A549 treated with ZK216348 at 1 μM for 4 hours (cell line): ENCODE data around the gene IVD. TPM values are rescaled to one million over a fixed set of nuclear protein-coding genes. Genes with fewer than 3 reads are reported as not detected.

Experiments used
- total RNA-seq: library from RNA; stranded (reverse); fragments of 200-300 nt; extraction: Qiagen RNA extraction; gene quantifications from 5 replicates; pipeline ENCODE4 v1.2.3, GENCODE V29; 2022; ENCODE audit warnings: low read depth

Gene IVD
- 8.7 to 13.0 TPM (median 11.9 TPM) in 5 replicates for total RNA-seq

GRCh38 chr15:40405501-40406381 lies at the start of gene IVD:
IVD (plus strand) TSS chr15:40405795; CDS start chr15:40405828, 33 bp downstream.

DNA sequence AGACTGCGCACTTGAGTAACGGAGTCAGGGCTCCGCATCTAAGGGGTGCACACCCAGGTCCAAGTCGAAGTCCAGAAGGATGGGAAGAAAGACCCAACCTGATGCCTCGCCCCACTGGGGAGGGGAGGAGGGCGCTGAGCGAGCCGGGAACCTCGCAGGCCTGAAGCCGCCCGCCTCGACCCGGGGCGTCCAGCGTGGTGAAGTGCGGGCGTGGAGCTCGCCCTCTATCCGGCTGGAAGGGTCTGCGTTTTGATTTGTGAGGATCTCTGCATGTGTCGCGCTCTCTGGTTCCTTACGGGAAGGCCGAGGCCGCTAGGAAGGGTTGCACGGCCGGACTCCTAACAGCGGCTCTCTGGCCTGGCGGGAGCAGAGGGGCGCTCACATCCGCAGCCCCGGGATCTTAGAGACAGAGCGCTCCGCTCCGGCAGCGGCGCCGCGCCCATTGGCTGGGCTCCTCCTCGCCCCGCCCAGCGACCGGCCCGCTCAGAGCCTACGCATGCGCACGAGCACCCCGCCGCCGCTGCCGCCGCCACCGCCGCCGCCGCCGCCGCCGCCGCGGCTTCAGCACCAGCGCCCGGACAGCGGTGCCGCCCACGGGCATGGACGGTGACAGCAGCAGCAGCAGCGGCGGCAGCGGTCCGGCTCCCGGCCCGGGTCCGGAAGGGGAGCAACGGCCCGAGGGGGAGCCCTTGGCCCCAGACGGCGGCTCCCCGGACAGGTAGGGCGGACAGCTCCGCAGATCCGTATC lies 47.7 kb upstream of the IVD start, which contains the start of gene DISP2:
Gene DISP2, plus strand, starts transcription at position 497 of the 748 bp plus-strand sequence. Its CDS starts 103 bp downstream, at position 600.

GRCh38 chr15:40382580-40383456 lies 22.8 kb upstream of the IVD start, which contains the start of gene KNSTRN:
KNSTRN (plus strand) TSS chr15:40382721; CDS start chr15:40382836, 115 bp downstream.

DNA sequence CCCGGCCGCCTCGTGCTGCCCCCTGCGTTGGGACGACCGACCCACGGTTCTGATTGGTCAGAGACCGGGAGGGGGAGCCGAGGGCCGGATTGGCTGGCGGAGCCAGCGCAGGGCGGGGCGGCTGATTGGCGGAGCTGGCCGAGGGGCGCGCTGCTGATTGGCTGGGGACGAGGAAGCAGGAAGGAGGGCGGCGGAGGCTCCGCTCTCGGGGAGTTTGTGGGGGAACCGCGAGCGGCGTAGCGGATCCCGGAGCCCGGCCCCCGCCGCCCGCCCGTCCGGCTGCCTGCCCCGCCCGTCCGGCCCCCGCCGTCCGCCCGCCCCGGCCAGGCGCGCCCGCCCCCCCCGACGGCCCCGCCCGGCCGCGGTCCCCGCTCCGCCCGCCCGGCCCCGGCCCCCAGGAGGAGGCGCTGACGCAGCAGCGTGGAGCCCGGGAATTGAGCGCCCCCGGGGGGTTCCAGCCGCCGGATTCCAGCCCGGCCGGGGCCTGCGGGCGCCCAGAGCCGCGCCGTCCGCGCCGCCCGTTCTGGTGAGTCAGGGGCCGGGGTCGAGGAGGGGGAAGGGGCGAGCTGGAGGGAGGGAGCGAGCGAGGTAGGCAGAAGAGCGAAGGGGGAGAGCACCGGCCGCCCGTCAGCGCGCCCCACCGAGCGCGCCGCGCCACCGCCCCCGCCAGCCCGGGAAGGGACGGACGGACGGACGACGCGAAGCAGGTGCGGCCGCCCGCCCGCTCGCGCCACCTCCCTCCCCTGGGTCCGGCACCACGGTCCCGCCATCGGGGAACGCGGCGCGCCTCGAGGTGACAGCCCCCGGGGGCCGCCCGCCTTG lies 35.4 kb downstream of the IVD start, which contains the start of gene BAHD1:
Gene BAHD1, plus strand, starts transcription at position 211 of the 822 bp plus-strand sequence. CDS start 17,512 bp downstream, outside the sequence.

DNA sequence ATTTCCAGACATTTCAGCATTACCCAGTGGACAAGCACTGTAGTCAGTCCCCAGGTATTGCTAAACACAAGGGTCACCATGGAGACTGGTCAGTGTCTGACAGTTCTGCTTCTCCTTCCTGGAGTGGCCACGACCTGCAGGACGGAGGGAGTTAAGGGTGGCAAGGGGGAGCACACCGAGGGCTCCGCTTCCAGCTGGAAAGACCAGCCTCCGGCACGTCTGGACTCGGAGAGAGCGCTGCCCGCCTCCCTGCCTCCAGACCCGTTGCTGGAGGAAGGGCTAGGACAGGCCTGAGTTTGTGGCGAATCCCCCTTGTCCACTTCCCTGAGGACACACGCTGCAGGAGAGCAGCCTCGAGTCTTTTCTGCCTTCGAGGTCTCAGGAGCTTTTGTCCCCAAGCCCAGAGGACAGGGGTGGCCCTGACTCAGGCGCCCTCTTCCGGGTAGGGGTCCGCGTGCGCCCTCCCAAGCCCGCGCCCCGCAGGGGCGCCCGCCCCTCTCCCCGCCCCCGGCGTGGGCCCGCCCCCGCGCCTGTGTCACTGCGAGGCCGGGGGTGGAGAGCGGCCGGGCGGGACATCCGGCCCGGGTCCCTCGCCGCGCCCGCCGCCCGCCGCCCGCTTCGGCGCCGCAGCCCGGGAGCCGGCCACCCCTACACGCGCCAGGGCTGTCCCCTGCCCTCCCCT lies 65.0 kb downstream of the IVD start, which contains the start of gene CHST14:
Gene CHST14, plus strand, starts transcription at position 562 of the 682 bp plus-strand sequence. CDS start 230 bp downstream, outside the sequence.

Other genes starting within 250 kb of the IVD start
- 26.5 to 37.3 TPM (median 28.9 TPM) in 5 replicates for gene BUB1B, start 244.7 kb upstream of the IVD start, total RNA-seq
- 0.09 to 0.38 TPM (median 0.29 TPM) in 5 replicates for gene PAK6, start 166.7 kb upstream of the IVD start, total RNA-seq
- 0.21 to 0.67 TPM (median 0.35 TPM) in 4 of 5 replicates, not detected in the other for gene ANKRD63, start 122.7 kb upstream of the IVD start, total RNA-seq
- gene PLCB2, start 97.9 kb upstream of the IVD start, total RNA-seq, result 0.55 to 1.2 TPM (median 1.1 TPM) in 5 replicates
- 4.1 to 8.1 TPM (median 5.3 TPM) in 5 replicates for gene INAFM2, start 82.1 kb upstream of the IVD start, total RNA-seq
- 17.9 to 24.7 TPM (median 19.2 TPM) in 5 replicates for gene CCDC9B, start 64.9 kb upstream of the IVD start, total RNA-seq
- not detected in 5 replicates for gene PHGR1, start 54.8 kb upstream of the IVD start, total RNA-seq
- 0.25 to 3.3 TPM (median 1.6 TPM) in 5 replicates for gene DISP2, start 47.6 kb upstream of the IVD start, total RNA-seq
- gene KNSTRN, start 23.1 kb upstream of the IVD start, total RNA-seq, result 43.5 to 65.7 TPM (median 44.9 TPM) in 5 replicates
- 9.1 to 12.4 TPM (median 11.5 TPM) in 5 replicates for gene BAHD1, start 35.2 kb downstream of the IVD start, total RNA-seq
- gene CHST14, start 65.2 kb downstream of the IVD start, total RNA-seq, result 13.0 to 21.4 TPM (median 18.1 TPM) in 5 replicates
- gene CCDC32, start 159.2 kb downstream of the IVD start, total RNA-seq, result 14.5 to 27.4 TPM (median 16.9 TPM) in 5 replicates
- 13.2 to 16.3 TPM (median 15.1 TPM) in 5 replicates for gene RPUSD2, start 163.5 kb downstream of the IVD start, total RNA-seq
- 3.8 to 8.3 TPM (median 6.8 TPM) in 5 replicates for gene KNL1, start 188.5 kb downstream of the IVD start, total RNA-seq